GM12872 (cell line): ENCODE data around the gene ASIC2.

ENCODE experiments used
- TF ChIP-seq, protein P1 (sequence below): IDR thresholded peaks from 3 replicates; pipeline ENCODE4 v1.5.1; 2011; ENCODE audit warnings: low read depth, mild to moderate bottlenecking, low read length, moderate library complexity; ENCODE audit not compliant: insufficient read depth

ASIC2 gene

DNA sequence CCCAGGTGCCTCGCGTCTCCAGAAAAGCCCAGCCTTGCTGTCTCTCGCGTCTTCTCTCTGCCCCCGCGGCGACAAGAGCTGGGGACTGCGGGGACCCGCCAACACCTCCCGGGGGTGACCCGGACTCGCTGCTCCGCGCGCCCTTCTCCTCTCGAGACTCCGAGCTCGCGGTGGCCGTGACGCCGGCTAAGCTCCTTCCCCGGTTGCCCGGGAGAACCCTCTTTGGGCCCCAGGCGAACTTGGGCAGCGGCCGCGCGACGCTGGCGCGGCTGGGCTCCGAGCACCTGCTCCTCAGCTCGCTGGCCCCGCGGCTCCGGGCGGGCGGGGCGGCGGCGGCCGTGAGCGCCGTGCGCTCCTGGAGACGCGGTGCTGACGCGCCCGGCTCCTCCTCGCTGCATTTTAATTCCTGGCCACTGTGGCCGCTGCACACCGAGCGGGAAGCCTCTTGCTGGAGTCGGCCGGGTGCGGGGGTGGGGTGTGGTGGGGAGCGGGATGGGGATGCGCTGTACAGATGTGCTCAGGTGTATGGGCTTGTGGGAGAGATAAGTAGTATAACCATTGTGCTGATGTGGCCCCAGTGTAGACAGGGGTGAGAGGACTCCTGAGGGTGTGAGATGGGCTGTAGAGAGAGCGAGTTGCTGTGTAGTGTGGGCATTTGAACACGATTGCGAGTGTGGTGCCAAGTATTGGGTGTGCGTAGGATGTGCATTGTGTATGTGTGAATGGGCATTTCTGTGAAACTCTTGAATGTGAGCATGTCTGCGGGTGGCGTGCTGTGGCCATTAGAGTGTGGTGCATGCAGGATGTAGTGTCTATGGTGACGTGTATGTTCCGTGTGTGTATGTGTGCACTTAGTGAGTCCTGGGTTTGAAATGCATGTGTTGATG lies at the start of gene ASIC2:
Gene ASIC2 (minus strand): TSS at position 315 of the 887 bp plus-strand sequence.
- TF ChIP-seq, protein P1, sequence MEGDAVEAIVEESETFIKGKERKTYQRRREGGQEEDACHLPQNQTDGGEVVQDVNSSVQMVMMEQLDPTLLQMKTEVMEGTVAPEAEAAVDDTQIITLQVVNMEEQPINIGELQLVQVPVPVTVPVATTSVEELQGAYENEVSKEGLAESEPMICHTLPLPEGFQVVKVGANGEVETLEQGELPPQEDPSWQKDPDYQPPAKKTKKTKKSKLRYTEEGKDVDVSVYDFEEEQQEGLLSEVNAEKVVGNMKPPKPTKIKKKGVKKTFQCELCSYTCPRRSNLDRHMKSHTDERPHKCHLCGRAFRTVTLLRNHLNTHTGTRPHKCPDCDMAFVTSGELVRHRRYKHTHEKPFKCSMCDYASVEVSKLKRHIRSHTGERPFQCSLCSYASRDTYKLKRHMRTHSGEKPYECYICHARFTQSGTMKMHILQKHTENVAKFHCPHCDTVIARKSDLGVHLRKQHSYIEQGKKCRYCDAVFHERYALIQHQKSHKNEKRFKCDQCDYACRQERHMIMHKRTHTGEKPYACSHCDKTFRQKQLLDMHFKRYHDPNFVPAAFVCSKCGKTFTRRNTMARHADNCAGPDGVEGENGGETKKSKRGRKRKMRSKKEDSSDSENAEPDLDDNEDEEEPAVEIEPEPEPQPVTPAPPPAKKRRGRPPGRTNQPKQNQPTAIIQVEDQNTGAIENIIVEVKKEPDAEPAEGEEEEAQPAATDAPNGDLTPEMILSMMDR = 0 out of 3 replicates have a peak, but pooled peaks have one; percentile 2

DNA sequence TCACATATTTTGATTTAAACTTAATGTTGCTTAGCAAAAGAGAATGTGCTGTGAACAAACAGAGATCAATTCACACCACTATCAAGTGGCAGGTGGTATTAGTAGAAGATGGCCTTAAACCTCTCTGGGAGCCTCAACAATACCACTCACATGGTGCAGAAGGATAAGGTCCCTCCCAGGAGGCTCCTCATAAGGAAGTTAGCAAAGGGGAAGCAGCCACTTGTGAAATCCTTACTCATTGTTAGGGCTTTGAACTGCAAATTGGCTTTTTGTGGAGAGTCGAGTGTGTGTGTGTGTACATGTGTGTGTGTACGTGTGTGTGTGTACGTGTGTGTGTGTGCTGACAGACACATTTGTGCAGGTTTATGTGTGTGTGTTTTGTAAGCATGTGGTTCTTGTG lies 48.9 kb upstream of the ASIC2 start:
- TF ChIP-seq, protein P1 = no peak

DNA sequence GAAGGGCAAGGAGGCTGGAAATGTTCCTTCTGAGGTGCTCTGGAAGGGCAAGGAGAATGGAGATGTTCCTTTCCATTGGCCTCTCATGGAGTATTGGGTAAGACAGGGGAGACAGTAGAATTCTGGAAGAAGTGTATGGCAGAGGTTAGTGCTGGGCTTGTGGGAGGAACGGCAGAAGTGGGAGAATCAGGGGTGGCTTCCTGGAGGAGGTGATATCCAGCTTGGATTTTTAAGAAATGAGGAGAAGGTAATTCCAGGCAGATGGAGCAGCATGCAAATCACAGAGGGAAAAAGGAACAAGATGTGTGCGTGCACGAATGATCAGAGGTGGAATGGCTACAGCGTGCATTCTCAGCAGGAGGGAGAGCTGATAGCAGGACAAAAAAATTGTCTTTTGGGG lies 45.1 kb upstream of the ASIC2 start:
- TF ChIP-seq, protein P1 = no peak

DNA sequence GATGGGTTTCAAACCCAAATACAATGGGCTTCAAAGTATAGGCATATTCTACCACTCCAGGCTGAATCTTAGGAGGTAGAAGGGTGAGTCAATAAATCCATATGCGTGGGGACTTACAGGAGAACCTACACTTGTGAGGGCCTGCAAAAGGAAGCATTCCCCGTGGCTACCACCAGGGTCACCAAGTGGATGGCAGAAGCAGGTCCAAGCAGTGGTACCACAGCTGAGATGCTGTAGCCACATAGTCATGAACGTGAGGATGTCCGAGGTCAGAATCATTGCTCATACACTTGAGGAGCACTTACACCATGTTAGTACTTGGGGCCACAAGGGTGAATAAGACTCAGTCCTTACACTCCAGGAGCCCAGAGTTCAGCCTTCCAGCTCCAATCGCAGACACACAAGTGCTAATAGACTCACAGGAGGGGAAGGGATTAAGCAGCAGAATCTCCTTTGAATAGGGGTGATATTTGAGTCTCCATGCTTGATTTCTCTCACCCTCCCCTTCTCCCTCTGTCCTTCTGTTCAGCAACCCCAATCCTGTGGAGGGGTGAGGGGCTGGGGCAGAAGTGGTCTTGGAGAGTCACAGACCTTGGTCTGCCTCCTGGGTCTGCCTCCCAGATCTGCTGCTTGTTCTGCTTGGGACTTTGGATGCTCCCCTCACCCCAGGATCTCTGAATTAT lies 42.5 kb upstream of the ASIC2 start:
- TF ChIP-seq, protein P1 = peak; percentile 36; the same call in 2 of the 3 replicates

DNA sequence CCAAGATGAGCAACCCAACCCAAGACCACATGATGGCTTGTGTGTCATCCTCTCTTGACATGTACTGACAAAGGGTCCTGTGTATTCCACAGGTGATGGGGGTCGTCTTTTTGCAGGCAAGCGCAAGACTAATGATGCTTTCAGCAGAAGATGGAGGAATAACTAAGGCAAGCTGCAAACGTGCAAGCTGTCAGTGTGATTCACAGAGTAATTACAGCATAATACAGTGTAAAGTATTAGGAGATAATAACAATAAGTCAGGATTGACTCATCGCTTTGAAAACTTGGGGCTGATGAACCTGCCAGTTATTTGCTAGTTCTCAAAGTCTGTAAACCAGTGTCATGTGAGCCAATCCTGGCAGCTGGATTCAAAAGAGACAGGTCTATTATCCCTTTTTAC lies 41.6 kb upstream of the ASIC2 start:
- TF ChIP-seq, protein P1 = no peak

DNA sequence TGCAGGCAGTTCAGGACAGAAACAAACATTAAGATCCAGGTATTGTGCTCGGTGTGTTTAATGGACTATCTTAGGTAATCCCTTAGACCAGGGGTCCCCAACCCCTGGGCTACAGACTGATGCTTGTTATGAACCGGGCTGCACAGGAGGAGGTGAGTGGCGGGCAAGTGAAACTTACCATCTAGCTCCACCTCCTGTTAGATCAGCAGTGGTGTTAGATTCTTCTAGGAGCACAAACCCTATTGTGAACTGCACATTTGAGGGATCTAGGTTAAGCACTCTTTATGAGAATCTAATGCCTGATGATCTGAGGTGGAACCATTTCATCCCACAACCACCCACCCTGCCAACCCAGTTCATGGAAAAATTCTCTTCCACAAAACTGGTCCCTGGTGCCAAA lies 37.8 kb upstream of the ASIC2 start:
- TF ChIP-seq, protein P1 = no peak

DNA sequence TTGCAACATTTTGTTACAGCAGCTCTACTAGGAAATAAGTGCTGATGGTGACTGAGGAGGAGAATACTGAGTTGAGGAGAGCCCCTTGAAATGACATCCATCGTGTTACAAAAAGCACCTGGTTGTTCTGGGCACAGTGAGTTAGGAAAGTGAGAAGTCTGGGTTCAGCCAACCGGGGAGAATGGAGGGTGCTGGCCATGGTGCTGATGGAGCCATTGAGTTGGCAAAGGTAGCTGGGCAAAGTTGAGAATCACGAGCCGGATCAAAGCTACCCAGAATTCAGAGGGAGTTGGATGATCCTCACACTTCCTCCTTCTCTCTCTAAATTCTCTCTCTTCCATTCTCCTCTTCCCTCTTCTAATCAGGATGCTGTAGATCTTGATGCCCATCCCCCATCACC lies 35.0 kb upstream of the ASIC2 start:
- TF ChIP-seq, protein P1 = no peak
